SK-N-SH treated with all-trans-retinoic acid at 6 μM for 48 hours (cell line): ENCODE data around the gene HSF4.
A peak's percentile ranks its signal among the peaks of the same experiment; 100 is the strongest.

Source experiments
- ATAC-seq: fragments of 200-7000 bp; cut with Tn5 transposase; 3 replicates; pipeline ENCODE4 v1.9.1; 2020; ENCODE audit warnings: mild to moderate bottlenecking, moderate library complexity
- ARNTL ChIP-seq: fragments of 450-650 bp; formaldehyde crosslinking; IDR thresholded peaks from 2 replicates; pipeline ENCODE4 v1.5.0; 2020; ENCODE audit warnings: low read depth, mild to moderate bottlenecking, moderate library complexity, borderline replicate concordance
- BACH2 ChIP-seq: fragments of 250-450 bp; sonication (Bioruptor Pico); IDR thresholded peaks from 2 replicates; pipeline ENCODE4 v1.9.0; 2021; ENCODE audit warnings: mild to moderate bottlenecking, borderline replicate concordance
- CREB5 ChIP-seq: fragments of 250-450 bp; sonication (Bioruptor Pico); IDR thresholded peaks from 2 replicates; pipeline ENCODE4 v1.5.1; 2020; ENCODE audit warnings: low read depth, mild to moderate bottlenecking, moderate library complexity
- CSDC2 ChIP-seq: fragments of 250-450 bp; sonication (Bioruptor Pico); IDR thresholded peaks from 2 replicates; pipeline ENCODE4 v1.5.0; 2020; ENCODE audit warnings: mild to moderate bottlenecking, moderate library complexity
- CSRNP3 ChIP-seq: fragments of 250-450 bp; sonication (Bioruptor Pico); IDR thresholded peaks from 2 replicates; pipeline ENCODE4 v1.5.1; 2021; ENCODE audit warnings: mild to moderate bottlenecking, moderate library complexity
- ESRRG ChIP-seq: fragments of 250-450 bp; sonication (Bioruptor Pico); IDR thresholded peaks from 2 replicates; pipeline ENCODE4 v1.6.1; 2021; ENCODE audit warnings: mild to moderate bottlenecking
- OSR1 ChIP-seq: fragments of 250-450 bp; sonication (Bioruptor Pico); IDR thresholded peaks from 2 replicates; pipeline ENCODE4 v1.8.0; 2022; ENCODE audit warnings: moderate library complexity, mild to moderate bottlenecking, inconsistent platforms
- POU6F1 ChIP-seq: fragments of 250-450 bp; sonication (Bioruptor Pico); IDR thresholded peaks from 2 replicates; pipeline ENCODE4 v1.8.0; 2021; ENCODE audit warnings: low read depth, mild to moderate bottlenecking, moderate library complexity, borderline replicate concordance
- PPARA ChIP-seq: fragments of 250-450 bp; sonication (Bioruptor Pico); IDR thresholded peaks from 2 replicates; pipeline ENCODE4 v1.5.0; 2020; ENCODE audit warnings: mild to moderate bottlenecking, borderline replicate concordance
- RARB ChIP-seq: fragments of 250-450 bp; sonication (Bioruptor Pico); IDR thresholded peaks from 2 replicates; pipeline ENCODE4 v1.8.0; 2021; ENCODE audit warnings: mild to moderate bottlenecking, moderate library complexity
- SNAI2 ChIP-seq: fragments of 250-450 bp; sonication (Bioruptor Pico); IDR thresholded peaks from 2 replicates; pipeline ENCODE4 v1.5.0; 2020; ENCODE audit warnings: mild to moderate bottlenecking, moderate library complexity
- TCF4 ChIP-seq: fragments of 250-450 bp; sonication (Bioruptor Pico); IDR thresholded peaks from 2 replicates; pipeline ENCODE4 v1.8.0; 2021; ENCODE audit warnings: mild to moderate bottlenecking, moderate library complexity, borderline replicate concordance
- TOX ChIP-seq: fragments of 250-450 bp; sonication (Bioruptor Pico); IDR thresholded peaks from 2 replicates; pipeline ENCODE4 v1.8.0; 2021; ENCODE audit warnings: mild to moderate bottlenecking, moderate library complexity, borderline replicate concordance
- TSHZ2 ChIP-seq: fragments of 250-450 bp; sonication (Bioruptor Pico); IDR thresholded peaks from 2 replicates; pipeline ENCODE4 v1.5.0; 2020; ENCODE audit warnings: mild to moderate bottlenecking, moderate library complexity
- ZC3H10 ChIP-seq: fragments of 250-450 bp; sonication (Bioruptor Pico); IDR thresholded peaks from 2 replicates; pipeline ENCODE4 v1.5.1; 2021; ENCODE audit warnings: mild to moderate bottlenecking, moderate library complexity
- ZFP3 ChIP-seq: fragments of 250-450 bp; sonication (Bioruptor Pico); IDR thresholded peaks from 2 replicates; pipeline ENCODE4 v1.5.0; 2020; ENCODE audit warnings: mild to moderate bottlenecking, moderate library complexity
- ZFP30 ChIP-seq: fragments of 450-650 bp; formaldehyde crosslinking; IDR thresholded peaks from 2 replicates; pipeline ENCODE4 v1.5.0; 2022; ENCODE audit warnings: mild to moderate bottlenecking, moderate library complexity
- ZNF8 ChIP-seq: fragments of 450-650 bp; formaldehyde crosslinking; IDR thresholded peaks from 2 replicates; pipeline ENCODE4 v1.5.0; 2020; ENCODE audit warnings: mild to moderate bottlenecking, moderate library complexity

Gene HSF4

GRCh38 chr16:67181346-67181745, 16.8 kb downstream of the HSF4 start (continued):
- TF ChIP-seq CSRNP3 (CRISPR knock-in tag) (no peak), ZFP3 (no peak), BACH2 (CRISPR knock-in tag) (no peak), ARNTL (CRISPR knock-in tag) (no peak), TSHZ2 (CRISPR knock-in tag) (no peak), ZFP30 (CRISPR knock-in tag) (no peak), TOX (CRISPR knock-in tag) (no peak)

- no peak for ATAC-seq
- TF ChIP-seq RARB, result no peak
- no peak for TF ChIP-seq ARNTL (CRISPR knock-in tag)
Measured at GRCh38 chr16:67182288-67182687, 17.7 kb downstream of the HSF4 start.

- ATAC-seq, result no peak
Measured at GRCh38 chr16:67183284-67183626, 18.7 kb downstream of the HSF4 start.

GRCh38 chr16:67183627-67184452, 19.3 kb downstream of the HSF4 start, which contains the start of gene MATCAP1:
MATCAP1 (minus strand) TSS chr16:67183963; CDS start chr16:67180610, 3,353 bp downstream.
- TF ChIP-seq CREB5 (CRISPR knock-in tag), result no peak
- TF ChIP-seq OSR1 (CRISPR knock-in tag), result no peak
- no peak for TF ChIP-seq TCF4 (CRISPR knock-in tag)
- peak; percentile 31; the same call in 1 of the 2 replicates for TF ChIP-seq TSHZ2 (CRISPR knock-in tag)
- TF ChIP-seq ZFP30 (CRISPR knock-in tag), result no peak
- ATAC-seq, result peak; percentile 86

More at GRCh38 chr16:67183284-67183626, 18.7 kb downstream of the HSF4 start:
- TF ChIP-seq ZFP3 (peak; percentile 99), BACH2 (CRISPR knock-in tag) (no peak)

- peak; percentile 26 for ATAC-seq
- TF ChIP-seq RARB (no peak), OSR1 (CRISPR knock-in tag) (no peak), ARNTL (CRISPR knock-in tag) (no peak), ZC3H10 (no peak), BACH2 (CRISPR knock-in tag) (no peak), CREB5 (CRISPR knock-in tag) (no peak), ESRRG (CRISPR knock-in tag) (no peak), ZFP30 (CRISPR knock-in tag) (no peak), SNAI2 (CRISPR knock-in tag) (no peak), POU6F1 (CRISPR knock-in tag) (no peak), TCF4 (CRISPR knock-in tag) (no peak), PPARA (CRISPR knock-in tag) (no peak), ZFP3 (no peak), CSDC2 (CRISPR knock-in tag) (no peak), TOX (CRISPR knock-in tag) (no peak), ZNF8 (CRISPR knock-in tag) (no peak)
Measured at GRCh38 chr16:67184453-67184994, 20.0 kb downstream of the HSF4 start.
